ENCODE results near the gene DECR2. TPM values are rescaled to one million over a fixed set of nuclear protein-coding genes. Genes with fewer than 3 reads are reported as not detected.

The DECR2 gene
- total RNA-seq, 4 donors from 2014 or later: 3.1 to 13.5 (median 9.5) TPM

- Histone ChIP-seq H3K27ac (no peak overlapping the region), H3K4me1 (no peaks in the 10 kb centered on the region), H3K36me3 (peaks cover 23 to 26% of the 10 kb centered on the region in 2 donors), H3K4me3 (replicated peaks in 1 of 3) (no peak overlapping the region), H3K27me3 (no peaks in the 10 kb centered on the region), H3K9me3 (no peaks in the 10 kb centered on the region)
- 0 to 28% methylated on average over 1 to 8 of the region's 24 CpGs for WGBS, 2 donors
- intact Hi-C loops (cut with DNase I): no loop called here
- TF ChIP-seq POLR2A (IDR thresholded peaks at IDR 0.05): no peak
- TF ChIP-seq, protein P1, sequence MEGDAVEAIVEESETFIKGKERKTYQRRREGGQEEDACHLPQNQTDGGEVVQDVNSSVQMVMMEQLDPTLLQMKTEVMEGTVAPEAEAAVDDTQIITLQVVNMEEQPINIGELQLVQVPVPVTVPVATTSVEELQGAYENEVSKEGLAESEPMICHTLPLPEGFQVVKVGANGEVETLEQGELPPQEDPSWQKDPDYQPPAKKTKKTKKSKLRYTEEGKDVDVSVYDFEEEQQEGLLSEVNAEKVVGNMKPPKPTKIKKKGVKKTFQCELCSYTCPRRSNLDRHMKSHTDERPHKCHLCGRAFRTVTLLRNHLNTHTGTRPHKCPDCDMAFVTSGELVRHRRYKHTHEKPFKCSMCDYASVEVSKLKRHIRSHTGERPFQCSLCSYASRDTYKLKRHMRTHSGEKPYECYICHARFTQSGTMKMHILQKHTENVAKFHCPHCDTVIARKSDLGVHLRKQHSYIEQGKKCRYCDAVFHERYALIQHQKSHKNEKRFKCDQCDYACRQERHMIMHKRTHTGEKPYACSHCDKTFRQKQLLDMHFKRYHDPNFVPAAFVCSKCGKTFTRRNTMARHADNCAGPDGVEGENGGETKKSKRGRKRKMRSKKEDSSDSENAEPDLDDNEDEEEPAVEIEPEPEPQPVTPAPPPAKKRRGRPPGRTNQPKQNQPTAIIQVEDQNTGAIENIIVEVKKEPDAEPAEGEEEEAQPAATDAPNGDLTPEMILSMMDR (IDR thresholded peaks at IDR 0.05): no peak
- peak; percentile 52 to 56 for DNase-seq
Observed at GRCh38 chr16:363766-364490, 37.8 kb upstream of the DECR2 start.

DNA sequence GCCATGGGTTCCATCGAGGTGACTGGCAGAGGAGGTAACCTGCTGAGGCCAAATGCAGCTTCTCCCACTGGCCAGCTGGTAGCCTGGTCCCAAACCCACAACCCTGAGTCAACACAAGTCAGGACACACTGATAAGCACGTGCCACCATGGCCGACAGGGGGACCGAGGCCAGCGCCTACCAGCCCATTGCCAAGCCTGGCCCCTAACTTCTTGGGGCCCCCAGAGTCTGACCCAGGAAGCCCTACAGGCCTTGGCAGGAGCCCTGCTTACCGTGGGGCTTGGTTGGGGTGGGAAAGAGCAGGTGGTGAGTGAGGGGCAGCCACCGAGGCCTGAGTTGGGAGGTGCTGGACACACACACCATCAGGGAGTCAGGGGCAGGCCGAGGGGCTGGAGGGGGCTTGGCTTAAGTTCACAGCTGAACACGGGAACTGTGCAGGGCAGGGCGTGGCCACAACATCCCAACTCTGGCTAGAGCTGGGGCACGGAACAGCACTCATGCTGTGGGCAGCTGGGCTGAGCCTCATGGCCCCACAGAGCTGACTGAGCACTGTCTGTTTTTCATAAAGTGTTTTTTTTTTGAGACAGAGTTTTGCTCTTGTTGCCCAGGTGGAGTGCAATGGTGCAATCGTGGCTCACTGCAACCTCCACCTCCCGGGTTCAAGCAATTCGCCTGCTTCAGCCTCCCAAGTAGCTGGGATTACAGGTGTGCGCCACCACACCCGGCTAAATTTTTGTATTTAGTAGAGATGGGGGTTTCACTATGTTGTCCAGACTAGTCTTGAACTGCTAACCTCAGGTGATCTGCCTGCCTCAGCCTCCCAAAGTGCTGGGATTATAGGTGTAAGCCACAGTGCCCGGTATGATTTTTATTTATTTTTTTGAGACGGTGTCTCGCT is 36.8 kb upstream of the DECR2 start:
- no peak for DNase-seq
- Histone ChIP-seq H3K36me3 (peaks cover 23 to 26% of the 10 kb centered on the region in 2 donors), H3K27me3 (no peaks in the 10 kb centered on the region), H3K9me3 (no peaks in the 10 kb centered on the region), H3K4me1 (peaks cover 4 to 9% of the 10 kb centered on the region in 2 donors), H3K27ac (no peak overlapping the region), H3K4me3 (replicated peaks in 1 of 3) (no peak overlapping the region)
- intact Hi-C loops (cut with DNase I): no loop called here
- WGBS, 2 donors: 55 to 61% methylated on average over 17 to 19 of the region's 19 CpGs
- TF ChIP-seq, protein P1 (IDR thresholded peaks at IDR 0.05): no peak
- TF ChIP-seq POLR2A (IDR thresholded peaks at IDR 0.05): no peak

GRCh38 chr16:366476-366875 is 35.2 kb upstream of the DECR2 start:
- 83 to 90% methylated on average over 4 to 8 of the region's 10 CpGs for WGBS, 2 donors
- intact Hi-C loops (cut with DNase I): no loop called here
- TF ChIP-seq, protein P1 (IDR thresholded peaks at IDR 0.05): no peak
- no peak for TF ChIP-seq POLR2A (IDR thresholded peaks at IDR 0.05)
- DNase-seq: no peak
- Histone ChIP-seq H3K4me1 (peaks cover 6 to 17% of the 10 kb centered on the region in 2 donors), H3K9me3 (no peaks in the 10 kb centered on the region), H3K27ac (no peak overlapping the region), H3K4me3 (replicated peaks in 1 of 3) (no peak overlapping the region), H3K27me3 (no peaks in the 10 kb centered on the region), H3K36me3 (peaks cover 23 to 26% of the 10 kb centered on the region in 2 donors)

DNA sequence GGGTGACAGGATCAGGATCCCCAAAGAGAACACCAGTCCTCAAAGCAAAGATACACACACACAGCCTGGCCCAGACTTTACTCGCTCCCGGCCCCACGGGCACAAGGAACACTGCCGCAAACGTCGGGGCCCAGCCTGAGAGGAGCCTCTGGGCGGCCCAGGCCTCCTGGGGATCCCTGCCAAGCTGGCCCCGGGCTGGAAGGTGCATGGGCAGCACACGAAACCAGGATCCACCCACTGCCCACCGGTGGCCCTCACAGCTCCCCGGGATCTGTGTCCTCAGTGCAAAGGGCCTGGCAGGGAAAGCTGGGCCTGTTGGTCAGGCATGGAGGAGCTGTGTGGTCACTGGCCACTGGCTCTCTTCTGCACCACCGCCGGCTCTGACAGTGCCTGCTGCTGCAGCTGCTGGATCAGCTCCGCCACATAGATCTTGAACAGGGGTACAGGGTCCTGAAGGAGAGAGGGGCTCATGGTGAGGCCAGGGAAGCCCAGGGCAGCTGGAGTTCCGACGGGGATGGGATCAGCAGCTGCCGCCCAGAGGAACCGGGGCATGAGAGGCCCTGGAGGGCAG is 34.3 kb upstream of the DECR2 start:
- H3K9me3 ChIP-seq: no peaks in the 10 kb centered on the region
- intact Hi-C loops (cut with DNase I): no loop called here
- no peak overlapping the region for H3K27ac ChIP-seq
- DNase-seq: no peak
- H3K4me3 ChIP-seq (replicated peaks in 1 of 3): no peak overlapping the region
- H3K27me3 ChIP-seq: no peaks in the 10 kb centered on the region
- peaks cover 23 to 26% of the 10 kb centered on the region in 2 donors for H3K36me3 ChIP-seq
- 92 to 97% methylated on average over 6 to 15 of the region's 18 CpGs for WGBS, 2 donors
- no peak for TF ChIP-seq POLR2A (IDR thresholded peaks at IDR 0.05)
- TF ChIP-seq, protein P1 (IDR thresholded peaks at IDR 0.05): no peak
- H3K4me1 ChIP-seq: peaks cover 6 to 17% of the 10 kb centered on the region in 2 donors

Measured in thyroid gland (tissue), 4 donors.